Measurements from ENCODE around the gene LCN10. TPM values are rescaled to one million over a fixed set of nuclear protein-coding genes. Genes with fewer than 3 reads are reported as not detected.

Gene LCN10
- total RNA-seq, 2 donors from 2014 or later: 0.91 to 1.1 TPM

DNA sequence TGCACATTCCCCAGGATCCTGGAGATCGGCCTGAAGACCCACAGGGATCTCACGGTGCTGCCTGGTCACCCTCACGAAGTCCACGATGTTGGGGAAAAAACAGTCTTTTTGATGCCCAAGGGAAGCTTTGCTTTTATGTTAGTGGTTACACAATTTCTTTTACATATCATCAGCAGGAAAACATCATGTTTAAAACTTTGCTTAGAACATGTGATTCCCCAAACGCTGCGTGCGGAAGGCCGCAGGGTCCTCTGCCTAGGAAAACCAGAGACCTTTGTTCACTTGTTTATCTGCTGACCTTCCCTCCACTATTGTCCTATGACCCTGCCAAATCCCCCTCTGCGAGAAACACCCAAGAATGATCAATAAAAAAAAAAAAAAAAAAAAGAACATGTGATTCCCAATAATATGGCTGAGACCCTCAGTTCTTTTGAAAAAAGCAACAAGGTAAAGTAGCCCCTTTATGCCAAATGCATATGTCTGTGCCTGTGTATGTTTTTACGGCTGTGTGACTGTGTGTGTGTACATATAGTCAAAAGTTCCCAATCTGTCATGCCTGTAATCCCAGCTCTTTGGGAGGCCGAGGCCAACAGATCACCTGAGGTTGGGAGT lies 44.0 kb downstream of the LCN10 start:
- 96% methylated on average over 5 to 10 of the region's 11 CpGs for WGBS, 2 experiments (ENCODE audit: insufficient coverage in 1 of 2, insufficient read length in 1 of 2)

DNA sequence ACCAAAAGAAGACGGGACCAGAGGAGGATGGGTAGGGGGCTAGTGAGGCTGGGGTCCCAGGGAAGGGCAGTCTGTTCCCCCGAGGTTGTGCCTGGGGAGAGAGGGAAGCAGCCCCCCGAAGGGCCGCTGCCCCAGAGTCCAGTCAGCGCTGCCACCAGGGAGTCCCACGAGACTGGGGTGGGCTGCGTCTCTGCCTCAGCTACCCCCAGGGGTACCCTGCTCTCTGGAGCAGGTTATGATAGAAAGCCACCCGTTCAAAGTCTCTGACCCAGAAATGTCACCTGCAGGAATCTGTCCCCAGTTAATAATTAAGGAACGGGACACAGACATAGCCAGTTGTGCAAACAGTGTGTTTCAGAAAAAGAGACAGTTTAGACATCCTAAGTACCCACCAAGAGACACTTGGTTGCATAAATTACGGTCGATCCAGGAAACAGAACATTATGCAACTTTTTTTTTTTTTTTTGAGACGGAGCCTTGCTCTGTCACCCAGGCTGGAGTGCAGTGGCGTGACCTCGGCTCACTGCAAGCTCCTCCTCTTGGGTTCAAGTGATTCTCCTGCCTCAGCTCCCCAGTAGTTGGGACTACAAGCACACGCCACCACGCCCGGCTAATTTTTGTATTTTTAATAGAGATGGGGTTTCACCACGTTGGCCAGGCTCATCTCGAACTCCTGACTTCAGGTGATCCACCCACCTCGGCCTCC lies 44.8 kb downstream of the LCN10 start:
- no peak for DNase-seq
- Histone ChIP-seq H3K4me3 (ENCODE audit: low read length) (no peak overlapping the region), H3K27ac (ENCODE audit: low read depth, low read length) (no peak overlapping the region), H3K4me1 (ENCODE audit: control insufficient read depth, insufficient read depth, low read length) (no peaks in the 10 kb centered on the region), H3K9me3 (ENCODE audit: control insufficient read depth, low read length) (no peaks in the 10 kb centered on the region), H3K36me3 (ENCODE audit: control insufficient read depth, insufficient read depth, low read length) (no peaks in the 10 kb centered on the region), H3K9ac (ENCODE audit: extremely low read depth, low read length, poor library complexity, severe bottlenecking) (no peak overlapping the region), H3K27me3 (ENCODE audit: control insufficient read depth, insufficient read depth, low read length, poor library complexity, severe bottlenecking) (peaks cover 6% of the 10 kb centered on the region)
- H3K27me3 Mint-ChIP-seq (ENCODE audit: insufficient read depth): no peaks in the 10 kb centered on the region
- 82 to 94% methylated on average over 16 to 20 of the region's 20 CpGs for WGBS, 2 experiments (ENCODE audit: insufficient coverage in 1 of 2, insufficient read length in 1 of 2)
- no peak for TF ChIP-seq CTCF (conservative IDR thresholded peaks at IDR 0.05)
- no peak overlapping the region for H3K4me3 Mint-ChIP-seq
- no peaks in the 10 kb centered on the region for H3K9me3 Mint-ChIP-seq
- H3K4me1 Mint-ChIP-seq: peaks cover 9% of the 10 kb centered on the region
- no peaks in the 10 kb centered on the region for H3K36me3 Mint-ChIP-seq (ENCODE audit: low read depth)
- no peak overlapping the region for H3K27ac Mint-ChIP-seq

More for the DNA sequence above, 44.0 kb downstream of the LCN10 start:
- no peaks in the 10 kb centered on the region for H3K9me3 ChIP-seq (ENCODE audit: control insufficient read depth, low read length)
- TF ChIP-seq CTCF (conservative IDR thresholded peaks at IDR 0.05): no peak
- Mint-ChIP-seq H3K4me1 (peaks cover 9% of the 10 kb centered on the region), H3K27me3 (ENCODE audit: insufficient read depth) (no peaks in the 10 kb centered on the region), H3K9me3 (no peaks in the 10 kb centered on the region), H3K27ac (no peak overlapping the region), H3K4me3 (no peak overlapping the region), H3K36me3 (ENCODE audit: low read depth) (no peaks in the 10 kb centered on the region)
- H3K27ac ChIP-seq (ENCODE audit: low read depth, low read length): no peak overlapping the region
- no peak overlapping the region for H3K9ac ChIP-seq (ENCODE audit: extremely low read depth, low read length, poor library complexity, severe bottlenecking)
- H3K4me1 ChIP-seq (ENCODE audit: control insufficient read depth, insufficient read depth, low read length): no peaks in the 10 kb centered on the region
- DNase-seq: no peak
- no peak overlapping the region for H3K4me3 ChIP-seq (ENCODE audit: low read length)
- H3K36me3 ChIP-seq (ENCODE audit: control insufficient read depth, insufficient read depth, low read length): no peaks in the 10 kb centered on the region
- peaks cover 6% of the 10 kb centered on the region for H3K27me3 ChIP-seq (ENCODE audit: control insufficient read depth, insufficient read depth, low read length, poor library complexity, severe bottlenecking)

DNA sequence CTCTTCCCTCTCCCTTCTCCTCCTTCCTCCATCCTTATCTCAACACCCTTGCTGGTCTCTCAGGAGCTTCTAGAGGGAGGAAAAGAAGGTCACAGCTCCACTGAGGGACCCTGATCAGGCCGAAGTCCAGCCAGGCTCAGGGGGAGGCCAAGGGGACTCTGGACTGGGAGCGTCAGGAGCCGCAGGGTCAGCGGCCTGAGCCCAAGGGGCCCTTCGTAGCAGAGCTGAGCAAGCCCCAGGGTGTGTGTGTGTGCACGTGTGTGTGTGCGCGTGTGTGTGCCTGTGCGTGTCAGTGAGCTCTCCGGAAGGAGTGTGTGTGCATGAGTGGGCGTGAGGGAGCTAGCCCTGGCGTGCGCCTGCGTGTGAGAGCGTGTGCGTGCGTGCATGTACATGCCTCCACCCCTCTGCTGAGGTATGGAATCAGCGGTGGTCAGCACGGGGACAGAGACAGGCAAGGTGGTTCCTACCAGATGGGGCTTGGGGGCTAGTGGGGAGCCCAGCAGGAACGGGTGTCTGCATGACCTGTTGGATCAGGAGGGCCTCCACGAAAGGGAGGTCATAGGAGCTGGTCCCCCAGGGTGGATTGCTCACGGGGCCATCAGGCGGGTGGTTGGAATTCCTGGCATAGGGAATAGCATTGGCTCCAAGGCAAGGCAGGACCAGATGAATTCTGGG lies 45.5 kb downstream of the LCN10 start:
- peaks cover 9% of the 10 kb centered on the region for H3K4me1 Mint-ChIP-seq
- 90 to 91% methylated on average over 15 to 23 of the region's 23 CpGs for WGBS, 2 experiments (ENCODE audit: insufficient coverage in 1 of 2, insufficient read length in 1 of 2)
- Histone ChIP-seq H3K27ac (ENCODE audit: low read depth, low read length) (no peak overlapping the region), H3K9me3 (ENCODE audit: control insufficient read depth, low read length) (no peaks in the 10 kb centered on the region), H3K9ac (ENCODE audit: extremely low read depth, low read length, poor library complexity, severe bottlenecking) (no peak overlapping the region), H3K4me1 (ENCODE audit: control insufficient read depth, insufficient read depth, low read length) (no peaks in the 10 kb centered on the region), H3K27me3 (ENCODE audit: control insufficient read depth, insufficient read depth, low read length, poor library complexity, severe bottlenecking) (peaks cover 6% of the 10 kb centered on the region), H3K4me3 (ENCODE audit: low read length) (no peak overlapping the region), H3K36me3 (ENCODE audit: control insufficient read depth, insufficient read depth, low read length) (no peaks in the 10 kb centered on the region)
- H3K36me3 Mint-ChIP-seq (ENCODE audit: low read depth): no peaks in the 10 kb centered on the region
- no peak for DNase-seq
- peak overlapping the region; percentile 23 for H3K27ac Mint-ChIP-seq
- H3K27me3 Mint-ChIP-seq (ENCODE audit: insufficient read depth): no peaks in the 10 kb centered on the region
- H3K9me3 Mint-ChIP-seq: no peaks in the 10 kb centered on the region
- TF ChIP-seq CTCF (conservative IDR thresholded peaks at IDR 0.05): no peak
- H3K4me3 Mint-ChIP-seq: no peak overlapping the region
